Neural crest cell (in vitro differentiated cells): ENCODE data around the gene SCN1B. TPM values are rescaled to one million over a fixed set of nuclear protein-coding genes. Genes with fewer than 3 reads are reported as not detected.
"Not testable (repeated sequence)": the region's sequence is repeated elsewhere in the genome, so short reads cannot be mapped to it uniquely, and the experiment has no call there.

Experiments
- DNase-seq: peaks from one replicate; pipeline ENCODE4 v3.0.0; 2021; ENCODE audit warnings: low read depth, mixed read lengths, low spot score
- H3K27ac Mint-ChIP-seq: one replicate; pipeline ENCODE4 v1.8.0; 2021; ENCODE audit warnings: mild to moderate bottlenecking, mixed read lengths; ENCODE audit not compliant: unreplicated experiment
- H3K27me3 Mint-ChIP-seq: 2 replicates; pipeline ENCODE4 v1.8.0; 2021; ENCODE audit warnings: low read depth, mild to moderate bottlenecking, mixed read lengths
- H3K36me3 Mint-ChIP-seq: 2 replicates; pipeline ENCODE4 v1.8.0; 2021; ENCODE audit warnings: low read depth, mild to moderate bottlenecking, mixed read lengths
- H3K4me1 Mint-ChIP-seq: 2 replicates; pipeline ENCODE4 v1.8.0; 2021; ENCODE audit warnings: mixed read lengths
- H3K4me3 Mint-ChIP-seq: one replicate; pipeline ENCODE4 v1.8.0; 2021; ENCODE audit warnings: mild to moderate bottlenecking, mixed read lengths
- H3K9me3 Mint-ChIP-seq: 2 replicates; pipeline ENCODE4 v1.8.0; 2021; ENCODE audit warnings: mixed read lengths
- CTCF ChIP-seq: fragments of 200-600 bp; sonication (generic); conservative IDR thresholded peaks from 2 replicates; pipeline ENCODE4 v1.5.0; 2021; ENCODE audit warnings: antibody characterized with exemption, mild to moderate bottlenecking
- total RNA-seq: library from RNA; stranded (reverse); gene quantifications from 2 replicates; pipeline ENCODE4 v1.2.1, GENCODE V29; 2021

Gene SCN1B
- total RNA-seq, 1 donor from 2014 or later: 1.7 TPM

- Mint-ChIP-seq H3K4me1 (peaks cover 19% of the 10 kb centered on the region), H3K4me3 (no peak overlapping the region), H3K9me3 (no peaks in the 10 kb centered on the region), H3K36me3 (no peaks in the 10 kb centered on the region), H3K27ac (no peak overlapping the region), H3K27me3 (peaks cover 2% of the 10 kb centered on the region)
- DNase-seq: no peak
- TF ChIP-seq CTCF: no peak
Measured at GRCh38 chr19:34994643-34995541, 35.4 kb upstream of the SCN1B start.

GRCh38 chr19:34995551-34995950 is 34.7 kb upstream of the SCN1B start:
- Mint-ChIP-seq H3K36me3 (no peaks in the 10 kb centered on the region), H3K27me3 (peaks cover 2% of the 10 kb centered on the region), H3K4me1 (peaks cover 19% of the 10 kb centered on the region), H3K4me3 (no peak overlapping the region), H3K27ac (no peak overlapping the region), H3K9me3 (no peaks in the 10 kb centered on the region)
- no peak for DNase-seq
- TF ChIP-seq CTCF: no peak

- Mint-ChIP-seq H3K4me3 (peak overlapping the region; percentile 54), H3K36me3 (no peaks in the 10 kb centered on the region), H3K4me1 (peaks cover 32% of the 10 kb centered on the region), H3K27ac (peak overlapping the region; percentile 63), H3K27me3 (peaks cover 2% of the 10 kb centered on the region), H3K9me3 (no peaks in the 10 kb centered on the region)
- no peak for TF ChIP-seq CTCF
- DNase-seq: no peak
Measured at GRCh38 chr19:34997071-34997617, 33.1 kb upstream of the SCN1B start.

- not testable (repeated sequence) for H3K36me3 Mint-ChIP-seq, DNase-seq, H3K9me3 Mint-ChIP-seq, H3K27ac Mint-ChIP-seq, H3K4me3 Mint-ChIP-seq, H3K27me3 Mint-ChIP-seq
- peaks cover 42% of the 10 kb centered on the region for H3K4me1 Mint-ChIP-seq
Measured at GRCh38 chr19:34998224-34998623, 32.0 kb upstream of the SCN1B start.

GRCh38 chr19:34998777-34999497 is 31.3 kb upstream of the SCN1B start:
- Mint-ChIP-seq H3K36me3 (no peaks in the 10 kb centered on the region), H3K4me1 (peaks cover 48% of the 10 kb centered on the region), H3K27me3 (no peaks in the 10 kb centered on the region), H3K9me3 (no peaks in the 10 kb centered on the region), H3K4me3 (peak overlapping the region; percentile 91), H3K27ac (peak overlapping the region; percentile 54)
- no peak for DNase-seq
- no peak for TF ChIP-seq CTCF
